H1 (cell line): ENCODE results near the gene PIP5K1C. TPM values are rescaled to one million over a fixed set of nuclear protein-coding genes. Genes with fewer than 3 reads are reported as not detected.
A peak's percentile ranks its signal among the peaks of the same experiment; 100 is the strongest.

Source experiments
- CTCF ChIA-PET: fragments of 300-600 bp; sonication (Branson Sonifier 250); formaldehyde crosslinking; loops from one replicate; lab custom pipeline; 2021; ENCODE audit not compliant: partially characterized antibody; lab: Charles Lee
- POLR2A ChIA-PET: fragments of 300-600 bp; sonication (Branson Sonifier 250); formaldehyde crosslinking; loops from one replicate; lab custom pipeline; 2021; ENCODE audit warnings: inconsistent platforms; ENCODE audit not compliant: partially characterized antibody; lab: Charles Lee
- DNase-seq, 2 experiments: peaks; one replicate each; pipeline versions ENCODE4 v3.0.0 to v3.0.0-alpha.2; 2010 to 2022; ENCODE audit warnings: low spot score in 2 of 2, low read depth in 1 of 2, mixed read lengths in 1 of 2
- FAIRE-seq: peaks from 2 replicates; lab custom pipeline; 2011; peaks lifted over from hg19 to GRCh38; lab: Jason Lieb, UNC
- H2AFZ ChIP-seq: 2 replicates; pipeline ENCODE4 v1.8.1; 2012; ENCODE audit warnings: low read length, inconsistent platforms
- H2AK5ac ChIP-seq: 2 replicates; pipeline ENCODE4 v1.6.1; 2013; ENCODE audit warnings: low read depth, low read length
- H2BK120ac ChIP-seq: replicated peaks from 2 replicates; pipeline ENCODE3; 2013; ENCODE audit warnings: low read depth, low read length, inconsistent platforms
- H2BK12ac ChIP-seq: 2 replicates; pipeline ENCODE4 v1.6.1; 2013; ENCODE audit warnings: low read depth, low read length
- H2BK15ac ChIP-seq: 2 replicates; pipeline ENCODE4 v1.6.1; 2013; ENCODE audit warnings: low read length
- H2BK20ac ChIP-seq: 2 replicates; pipeline ENCODE4 v1.6.1; 2013; ENCODE audit warnings: low read length
- H2BK5ac ChIP-seq: 2 replicates; pipeline ENCODE4 v1.6.1; 2013; ENCODE audit warnings: low read depth, low read length
- H3K14ac ChIP-seq: 2 replicates; pipeline ENCODE4 v1.6.1; 2013; ENCODE audit warnings: inconsistent platforms; ENCODE audit not compliant: insufficient read length
- H3K18ac ChIP-seq: 2 replicates; pipeline ENCODE4 v1.6.1; 2013; ENCODE audit warnings: low read length; ENCODE audit errors: extremely low read depth
- H3K23ac ChIP-seq: 2 replicates; pipeline ENCODE4 v1.6.1; 2013; ENCODE audit warnings: inconsistent platforms; ENCODE audit not compliant: insufficient read length
- H3K23me2 ChIP-seq: 2 replicates; pipeline ENCODE4 v1.6.1; 2013; ENCODE audit warnings: low read depth, low read length
- H3K27ac ChIP-seq: 2 replicates; pipeline ENCODE4 v1.6.1; 2011; ENCODE audit warnings: low read depth, low read length, inconsistent platforms
- H3K27me3 ChIP-seq, 4 experiments: replicated peaks in 1 of 4; 1 replicate in 1 of 4; 2 replicates in 3 of 4; pipeline versions ENCODE4 v1.6.1 to v1.8.1; 2011 to 2013; ENCODE audit warnings: low read length in 3 of 4, mild to moderate bottlenecking in 3 of 4, inconsistent platforms in 2 of 4, mixed read lengths in 2 of 4, moderate library complexity in 1 of 4; ENCODE audit not compliant: control insufficient read depth in 3 of 4, insufficient read depth in 3 of 4; ENCODE audit errors: extremely low read depth in 1 of 4
- H3K36me3 ChIP-seq, 4 experiments: 2 replicates each; pipeline versions ENCODE4 v1.6.1 to v1.8.1; 2011 to 2013; ENCODE audit warnings: mild to moderate bottlenecking in 4 of 4, low read length in 3 of 4, moderate library complexity in 2 of 4, control low read depth in 1 of 4, inconsistent platforms in 1 of 4; ENCODE audit not compliant: insufficient read depth in 4 of 4, control insufficient read depth in 2 of 4
- H3K4ac ChIP-seq: replicated peaks from 2 replicates; pipeline ENCODE3; 2013; ENCODE audit warnings: low read length, low read depth, mixed read lengths, inconsistent platforms; ENCODE audit not compliant: insufficient read length
- H3K4me1 ChIP-seq, 4 experiments: replicated peaks in 1 of 4; 1 replicate in 1 of 4; 2 replicates in 3 of 4; pipeline versions ENCODE4 v1.6.1 to v1.8.1; 2011 to 2013; ENCODE audit warnings: low read length in 3 of 4, inconsistent platforms in 2 of 4, mixed read lengths in 1 of 4; ENCODE audit not compliant: insufficient read depth in 4 of 4, control insufficient read depth in 3 of 4
- H3K4me2 ChIP-seq, 2 experiments: 2 replicates each; pipeline versions ENCODE4 v1.6.1 to v1.8.1; 2011 to 2013; ENCODE audit warnings: low read depth in 2 of 2, low read length in 2 of 2, control low read depth in 1 of 2, inconsistent platforms in 1 of 2, mild to moderate bottlenecking in 1 of 2; ENCODE audit not compliant: insufficient read depth in 1 of 2
- H3K4me3 ChIP-seq, 4 experiments: fragments of 200-600, 300-600 bp in 1 of 4; sonication (generic), shearing (Covaris generic), sonication (Bioruptor Twin) in 1 of 4; 2 replicates each; pipeline versions ENCODE4 v1.5.1 to v1.8.1; 2011 to 2016; ENCODE audit warnings: low read length in 4 of 4, low read depth in 3 of 4, control low read depth in 2 of 4, inconsistent platforms in 2 of 4, mild to moderate bottlenecking in 2 of 4, mixed read lengths in 1 of 4, moderate library complexity in 1 of 4; ENCODE audit not compliant: insufficient read depth in 2 of 4; ENCODE audit errors: extremely low read depth in 1 of 4
- H3K56ac ChIP-seq: replicated peaks from 2 replicates; pipeline ENCODE3; 2013; ENCODE audit warnings: low read depth, mild to moderate bottlenecking, mixed read lengths, low read length, inconsistent platforms; ENCODE audit not compliant: insufficient read length
- H3K79me1 ChIP-seq: 2 replicates; pipeline ENCODE4 v1.6.1; 2013; ENCODE audit warnings: low read depth, low read length, control low read depth
- H3K79me2 ChIP-seq, 2 experiments: 2 replicates each; pipeline versions ENCODE4 v1.6.1 to v1.8.1; 2012 to 2013; ENCODE audit warnings: low read length in 2 of 2, mild to moderate bottlenecking in 2 of 2, inconsistent platforms in 1 of 2; ENCODE audit not compliant: insufficient read depth in 2 of 2, control insufficient read depth in 1 of 2
- H3K9ac ChIP-seq, 4 experiments: replicated peaks in 1 of 4; 1 replicate in 1 of 4; 2 replicates in 3 of 4; pipeline versions ENCODE4 v1.6.1 to v1.8.1; 2011 to 2013; ENCODE audit warnings: low read depth in 3 of 4, low read length in 3 of 4, control low read depth in 2 of 4, mild to moderate bottlenecking in 2 of 4, moderate library complexity in 2 of 4, inconsistent platforms in 1 of 4; ENCODE audit errors: extremely low read depth in 1 of 4
- H3K9me3 ChIP-seq, 2 experiments: 2 replicates each; pipeline versions ENCODE4 v1.6.1 to v1.8.1; 2012 to 2013; ENCODE audit warnings: mild to moderate bottlenecking in 2 of 2, moderate library complexity in 2 of 2, control low read depth in 1 of 2, inconsistent platforms in 1 of 2, low read depth in 1 of 2, low read length in 1 of 2, mixed read lengths in 1 of 2; ENCODE audit not compliant: insufficient read depth in 2 of 2
- H4K20me1 ChIP-seq, 2 experiments: replicated peaks in 1 of 2; 2 replicates each; pipeline versions ENCODE3 to v1.8.1; 2011 to 2013; ENCODE audit warnings: inconsistent platforms in 2 of 2, low read length in 2 of 2, mild to moderate bottlenecking in 1 of 2; ENCODE audit not compliant: insufficient read depth in 2 of 2, control insufficient read depth in 1 of 2
- H4K5ac ChIP-seq: 2 replicates; pipeline ENCODE4 v1.6.1; 2013; ENCODE audit warnings: low read length, low read depth, mixed read lengths, inconsistent platforms; ENCODE audit not compliant: insufficient read length
- H4K8ac ChIP-seq: 2 replicates; pipeline ENCODE4 v1.8.0; 2013; ENCODE audit warnings: mild to moderate bottlenecking, moderate library complexity, low read length, inconsistent platforms; ENCODE audit not compliant: insufficient read depth; ENCODE audit errors: extremely low read depth
- H4K91ac ChIP-seq: replicated peaks from 2 replicates; pipeline ENCODE3; 2013; ENCODE audit warnings: low read length, mixed read lengths, inconsistent platforms; ENCODE audit not compliant: insufficient read length
- CBX8 ChIP-seq: fragments of 300-800, 300-1000 bp; sonication (generic); IDR thresholded peaks from 2 replicates; pipeline ENCODE4 v1.7.1; 2016; ENCODE audit warnings: low read depth, low read length, borderline replicate concordance
- KDM1A ChIP-seq: fragments of 200-600, 300-600 bp; sonication (generic); IDR thresholded peaks from 2 replicates; pipeline ENCODE4 v1.7.1; 2016; ENCODE audit warnings: mild to moderate bottlenecking, low read length, borderline replicate concordance
- NRF1 ChIP-seq: IDR thresholded peaks from 2 replicates; pipeline ENCODE4 v1.6.1; 2011; ENCODE audit warnings: mild to moderate bottlenecking, low read depth, low read length, improper control_type of control experiment
- RNF2 ChIP-seq: fragments of 200-900, 300-1000 bp; sonication (generic); IDR thresholded peaks from 2 replicates; pipeline ENCODE4 v1.7.1; 2016; ENCODE audit warnings: borderline replicate concordance, low read depth, mild to moderate bottlenecking, antibody characterized with exemption, low read length; ENCODE audit not compliant: poor library complexity, severe bottlenecking; ENCODE audit errors: missing control alignments
- SIX5 ChIP-seq: IDR thresholded peaks from 2 replicates; pipeline ENCODE4 v1.6.1; 2011; ENCODE audit warnings: mild to moderate bottlenecking, low read depth, low read length
- SP2 ChIP-seq: IDR thresholded peaks from 2 replicates; pipeline ENCODE4 v1.6.1; 2012; ENCODE audit warnings: mild to moderate bottlenecking, low read length, inconsistent platforms
- SUZ12 ChIP-seq: fragments of 200-600 bp; sonication (generic); IDR thresholded peaks from 2 replicates; pipeline ENCODE4 v1.6.1; 2012; ENCODE audit warnings: mild to moderate bottlenecking, inconsistent platforms, low read length, moderate library complexity, mixed read lengths
- YY1 ChIP-seq: IDR thresholded peaks from 2 replicates; pipeline ENCODE4 v1.6.1; 2011; ENCODE audit warnings: low read depth, mild to moderate bottlenecking, low read length
- WGBS, 2 experiments: shearing (Covaris generic) in 1 of 2; methylation state at CpG; one replicate each; pipeline versions ENCODE4 v1.1.6 to v1.1.7; 2013 to 2015; ENCODE audit warnings: low lambda C conversion rate in 2 of 2, mixed read lengths in 2 of 2, inconsistent platforms in 1 of 2, low coverage in 1 of 2, missing lambda C conversion rate in 1 of 2; ENCODE audit not compliant: insufficient replicate concordance in 2 of 2, insufficient coverage in 1 of 2, insufficient read length in 1 of 2; ENCODE audit errors: extremely low coverage in 1 of 2, missing lambda C conversion rate in 1 of 2; 5-methylcytosine and 5-hydroxymethylcytosine counted together
- polyA plus RNA-seq, 7 experiments: library from polyadenylated mRNA; depleted of rRNA in 3 of 7; stranded (reverse) in 5 of 7; unstranded in 2 of 7; fragments of >200 nt in 5 of 7; fragments of 200-250 nt in 2 of 7; gene quantifications; 1 replicate in 5 of 7; 2 replicates in 1 of 7; 4 replicates in 1 of 7; pipeline versions ENCODE4 v1.2.1 to v1.2.3, GENCODE V29; 2011 to 2013; ENCODE audit warnings: missing spikeins in 2 of 7, mixed read lengths in 2 of 7
- total RNA-seq: library from RNA; stranded (reverse); fragmentation: NEBNext Ultra II Directional; extraction: Animal tissue kit (Norgen Biotek cat#: 25700); gene quantifications from 2 replicates; pipeline ENCODE4 v1.2.1, GENCODE V29; 2021
- TF ChIP-seq, protein P1 (sequence below): IDR thresholded peaks from 2 replicates; pipeline ENCODE4 v1.6.1; 2011; ENCODE audit warnings: low read depth, mild to moderate bottlenecking, low read length; ENCODE audit not compliant: insufficient read depth

The PIP5K1C gene
- total and polyA plus RNA-seq, 2 of the 8 experiments (the other 6 are each of a cell fraction or from before 2014, with no cell fraction given), result 10.6 to 32.9 TPM

DNA sequence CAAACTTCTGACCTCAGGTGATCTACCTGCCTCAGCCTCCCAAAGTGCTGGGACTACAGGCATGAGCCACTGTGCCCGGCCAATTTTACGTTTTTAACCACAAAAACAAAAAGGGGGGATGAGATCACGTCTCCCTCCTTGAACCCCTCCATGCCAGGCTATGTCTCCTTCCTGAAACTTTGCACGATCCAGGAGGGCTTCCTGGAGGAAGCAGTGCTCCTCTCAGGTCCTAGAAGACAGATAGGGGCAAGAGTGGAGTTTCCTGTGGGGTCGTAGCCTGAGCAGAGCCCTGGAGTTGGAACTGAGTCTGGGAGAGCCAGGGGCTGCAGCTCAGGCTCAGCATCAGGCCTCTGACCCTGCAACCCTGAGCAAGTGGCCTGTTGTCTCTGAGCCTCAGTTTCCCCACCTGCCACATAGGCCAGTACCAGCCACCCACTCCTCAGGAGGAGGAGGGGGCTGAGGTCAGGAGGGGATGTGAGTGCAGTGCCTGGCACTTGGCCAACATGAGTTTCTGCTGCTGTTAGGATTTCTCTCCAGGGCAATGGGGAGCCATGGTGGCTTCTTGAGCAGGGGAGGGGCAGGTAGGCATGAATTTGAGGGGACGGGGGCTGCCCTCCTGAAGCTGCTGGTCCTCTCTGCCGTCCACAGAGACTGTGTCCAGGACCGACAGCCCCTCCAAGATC lies 45.2 kb upstream of the PIP5K1C start:
- H3K27me3 ChIP-seq, result no peaks in the 10 kb centered on the region
- H3K4me2 ChIP-seq, result no peak overlapping the region
- H3K27ac ChIP-seq, result no peak overlapping the region
- peaks cover 0 to 12% (median 6%) of the 10 kb centered on the region in 4 experiments; a peak in 3 of 8 replicates for H3K36me3 ChIP-seq
- H3K56ac ChIP-seq, result no peak overlapping the region
- ChIA-PET CTCF (no interaction called here), POLR2A (no interaction called here)
- H3K9me3 ChIP-seq, result no peaks in the 10 kb centered on the region
- 81% methylated on average over 7 of the region's 8 CpGs; no CpG with 5 or more reads in 1 of the 2 experiments for WGBS, 2 experiments
- H4K91ac ChIP-seq, result no peak overlapping the region
- H3K23ac ChIP-seq, result no peak overlapping the region
- no peak overlapping the region for H2BK15ac ChIP-seq
- peaks cover 0 to 5% of the 10 kb centered on the region in 2 experiments for H4K20me1 ChIP-seq
- no peak overlapping the region for H2BK120ac ChIP-seq
- H2BK5ac ChIP-seq, result no peak overlapping the region
- no peaks in the 10 kb centered on the region for H3K23me2 ChIP-seq
- H3K4me3 ChIP-seq, result no peak overlapping the region
- TF ChIP-seq YY1 (no peak), KDM1A (peak; percentile 49; the same call in 1 of the 2 replicates), SP2 (no peak), RNF2 (no peak), SUZ12 (no peak), SIX5 (no peak), CBX8 (no peak), NRF1 (no peak)
- TF ChIP-seq, protein P1, sequence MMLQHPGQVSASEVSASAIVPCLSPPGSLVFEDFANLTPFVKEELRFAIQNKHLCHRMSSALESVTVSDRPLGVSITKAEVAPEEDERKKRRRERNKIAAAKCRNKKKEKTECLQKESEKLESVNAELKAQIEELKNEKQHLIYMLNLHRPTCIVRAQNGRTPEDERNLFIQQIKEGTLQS, result no peak
- no peaks in the 10 kb centered on the region for H3K4me1 ChIP-seq
- H2BK12ac ChIP-seq, result no peak overlapping the region
- no peak overlapping the region for H2AK5ac ChIP-seq
- no peak for DNase-seq
- no peak overlapping the region for H2AFZ ChIP-seq
- H4K8ac ChIP-seq, result no peak overlapping the region
- no peak for FAIRE-seq
- H2BK20ac ChIP-seq, result no peak overlapping the region
- H3K79me2 ChIP-seq, result no peaks in the 10 kb centered on the region
- H3K18ac ChIP-seq, result no peak overlapping the region
- no peak overlapping the region; a peak in 1 of 7 replicates for H3K9ac ChIP-seq
- H4K5ac ChIP-seq, result no peak overlapping the region
- H3K14ac ChIP-seq, result no peak overlapping the region
- no peak overlapping the region for H3K4ac ChIP-seq
- no peaks in the 10 kb centered on the region for H3K79me1 ChIP-seq
